DND-41 (cell line): ENCODE data around the gene SIPA1L2.
A peak's percentile ranks its signal among the peaks of the same experiment; 100 is the strongest.

ENCODE experiments used
- ATAC-seq: fragments of 200-7000 bp; cut with Tn5 transposase; 3 replicates; pipeline ENCODE4 v1.9.1; 2021; ENCODE audit warnings: low read depth; ENCODE audit not compliant: insufficient read depth
- DNase-seq: peaks from one replicate; pipeline ENCODE4 v3.0.0-alpha.2; 2020
- H2AFZ ChIP-seq: 2 replicates; pipeline ENCODE4 v1.6.0; 2012; ENCODE audit warnings: low read depth, low read length
- H3K27ac ChIP-seq: 2 replicates; pipeline ENCODE4 v1.5.1; 2012; ENCODE audit warnings: low read length, inconsistent platforms
- H3K27me3 ChIP-seq: fragments of 200-600 bp; sonication (generic); 2 replicates; pipeline ENCODE4 v1.6.0; 2012; ENCODE audit warnings: low read length, mild to moderate bottlenecking, inconsistent platforms; ENCODE audit not compliant: insufficient read depth, poor library complexity
- H3K36me3 ChIP-seq: 2 replicates; pipeline ENCODE4 v1.5.1; 2012; ENCODE audit warnings: low read length, inconsistent platforms; ENCODE audit not compliant: insufficient read depth
- H3K4me1 ChIP-seq: 2 replicates; pipeline ENCODE4 v1.5.1; 2012; ENCODE audit warnings: mild to moderate bottlenecking, low read length; ENCODE audit not compliant: insufficient read depth
- H3K4me2 ChIP-seq: 2 replicates; pipeline ENCODE4 v1.6.0; 2012; ENCODE audit warnings: mild to moderate bottlenecking, moderate library complexity, low read length, inconsistent platforms; ENCODE audit not compliant: insufficient read depth
- H3K4me3 ChIP-seq, 2 experiments: fragments of 200-600 bp in 1 of 2; shearing (Covaris generic) in 1 of 2; 2 replicates each; pipeline ENCODE4 v1.5.1; 2012 to 2016; ENCODE audit warnings: inconsistent platforms in 2 of 2, low read length in 2 of 2, mild to moderate bottlenecking in 2 of 2, low read depth in 1 of 2, moderate library complexity in 1 of 2
- H3K79me2 ChIP-seq: 2 replicates; pipeline ENCODE4 v1.6.0; 2012; ENCODE audit warnings: low read length, inconsistent platforms; ENCODE audit not compliant: insufficient read depth
- H3K9ac ChIP-seq: 2 replicates; pipeline ENCODE4 v1.6.0; 2012; ENCODE audit warnings: low read depth, mild to moderate bottlenecking, inconsistent platforms, low read length, moderate library complexity
- H3K9me3 ChIP-seq: 2 replicates; pipeline ENCODE4 v1.5.1; 2012; ENCODE audit warnings: low read length, moderate library complexity, mild to moderate bottlenecking, inconsistent platforms; ENCODE audit not compliant: insufficient read depth, severe bottlenecking
- H4K20me1 ChIP-seq: 2 replicates; pipeline ENCODE4 v1.6.0; 2012; ENCODE audit warnings: low read length; ENCODE audit not compliant: insufficient read depth
- EZH2 ChIP-seq: IDR thresholded peaks from 3 replicates; pipeline ENCODE4 v1.6.1; 2012; ENCODE audit warnings: borderline replicate concordance, low read depth, mild to moderate bottlenecking, moderate library complexity, low read length, inconsistent platforms; ENCODE audit not compliant: severe bottlenecking
- TF ChIP-seq, protein P1 (sequence below): IDR thresholded peaks from 2 replicates; pipeline ENCODE4 v1.5.1; 2012; ENCODE audit warnings: borderline replicate concordance, low read length, moderate library complexity, mild to moderate bottlenecking; ENCODE audit not compliant: poor library complexity, severe bottlenecking; ENCODE audit errors: extremely low read depth

The SIPA1L2 gene

DNA sequence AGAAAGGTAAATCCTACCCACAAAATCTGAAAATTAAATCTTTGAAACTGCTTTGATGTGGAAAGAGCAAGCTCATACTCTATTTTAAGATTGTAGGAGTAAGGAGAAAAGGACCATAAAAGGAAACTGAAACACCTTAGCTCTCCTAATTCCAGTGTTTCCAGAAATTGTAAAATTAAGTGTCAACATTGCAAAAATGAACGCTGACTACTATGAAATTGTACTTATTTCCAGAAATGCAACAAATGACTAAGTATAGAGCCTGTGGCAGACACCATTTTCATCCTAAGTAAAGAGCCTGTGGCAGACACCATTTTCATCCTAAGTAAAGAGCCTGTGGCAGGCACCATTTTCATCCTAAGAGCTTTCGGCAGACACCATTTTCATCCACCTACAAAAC, 6.9 kb upstream of the SIPA1L2 start:
- no peaks in the 10 kb centered on the region for H3K9me3 ChIP-seq
- no peaks in the 10 kb centered on the region for H3K79me2 ChIP-seq
- H3K4me3 ChIP-seq = no peak overlapping the region
- TF ChIP-seq EZH2 = no peak
- TF ChIP-seq, protein P1, sequence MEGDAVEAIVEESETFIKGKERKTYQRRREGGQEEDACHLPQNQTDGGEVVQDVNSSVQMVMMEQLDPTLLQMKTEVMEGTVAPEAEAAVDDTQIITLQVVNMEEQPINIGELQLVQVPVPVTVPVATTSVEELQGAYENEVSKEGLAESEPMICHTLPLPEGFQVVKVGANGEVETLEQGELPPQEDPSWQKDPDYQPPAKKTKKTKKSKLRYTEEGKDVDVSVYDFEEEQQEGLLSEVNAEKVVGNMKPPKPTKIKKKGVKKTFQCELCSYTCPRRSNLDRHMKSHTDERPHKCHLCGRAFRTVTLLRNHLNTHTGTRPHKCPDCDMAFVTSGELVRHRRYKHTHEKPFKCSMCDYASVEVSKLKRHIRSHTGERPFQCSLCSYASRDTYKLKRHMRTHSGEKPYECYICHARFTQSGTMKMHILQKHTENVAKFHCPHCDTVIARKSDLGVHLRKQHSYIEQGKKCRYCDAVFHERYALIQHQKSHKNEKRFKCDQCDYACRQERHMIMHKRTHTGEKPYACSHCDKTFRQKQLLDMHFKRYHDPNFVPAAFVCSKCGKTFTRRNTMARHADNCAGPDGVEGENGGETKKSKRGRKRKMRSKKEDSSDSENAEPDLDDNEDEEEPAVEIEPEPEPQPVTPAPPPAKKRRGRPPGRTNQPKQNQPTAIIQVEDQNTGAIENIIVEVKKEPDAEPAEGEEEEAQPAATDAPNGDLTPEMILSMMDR = no peak
- H3K27ac ChIP-seq = no peak overlapping the region
- no peaks in the 10 kb centered on the region for H3K4me1 ChIP-seq
- H3K27me3 ChIP-seq = no peaks in the 10 kb centered on the region
- H3K36me3 ChIP-seq = no peaks in the 10 kb centered on the region
- DNase-seq (no peak), ATAC-seq (no peak)
- no peak overlapping the region for H3K9ac ChIP-seq
- H3K4me2 ChIP-seq = no peak overlapping the region
- no peak overlapping the region for H2AFZ ChIP-seq
- H4K20me1 ChIP-seq = no peaks in the 10 kb centered on the region

DNA sequence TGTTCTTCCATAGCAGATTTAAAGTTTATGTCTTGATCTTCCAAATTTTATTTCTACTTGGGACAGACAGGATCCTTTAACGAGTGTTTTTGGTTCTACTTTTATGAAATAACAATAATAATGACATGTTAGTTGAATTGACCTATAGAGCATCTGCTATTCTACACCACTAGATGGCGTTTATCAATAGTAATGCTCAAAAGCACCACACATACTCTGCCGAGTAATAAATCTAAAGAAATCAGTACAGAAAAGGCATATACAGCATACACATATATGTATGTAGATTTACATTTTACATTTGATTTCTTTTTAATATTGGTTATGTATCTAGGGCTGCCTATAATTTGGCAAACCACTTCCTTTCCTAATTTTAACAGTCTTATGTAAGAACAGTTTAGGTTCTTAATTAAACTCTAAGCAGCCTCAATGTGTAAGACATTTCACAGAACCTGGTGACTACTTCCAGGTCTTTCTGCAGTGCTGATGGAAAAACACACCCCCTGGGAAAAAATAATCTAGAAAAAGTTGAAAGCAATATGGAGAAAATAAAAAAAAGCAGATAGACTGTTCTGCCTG, 5.9 kb upstream of the SIPA1L2 start:
- DNase-seq (no peak), ATAC-seq (peak; percentile 95)
- no peaks in the 10 kb centered on the region for H3K79me2 ChIP-seq
- no peak overlapping the region for H3K9ac ChIP-seq
- no peaks in the 10 kb centered on the region for H4K20me1 ChIP-seq
- no peaks in the 10 kb centered on the region for H3K27me3 ChIP-seq
- H3K4me3 ChIP-seq = no peak overlapping the region
- H3K4me2 ChIP-seq = no peak overlapping the region
- peaks cover 6% of the 10 kb centered on the region for H3K4me1 ChIP-seq
- no peak overlapping the region for H3K27ac ChIP-seq
- H3K36me3 ChIP-seq = no peaks in the 10 kb centered on the region
- H2AFZ ChIP-seq = no peak overlapping the region
- TF ChIP-seq, protein P1 = peak; percentile 87
- TF ChIP-seq EZH2 = no peak
- H3K9me3 ChIP-seq = no peaks in the 10 kb centered on the region

GRCh38 chr1:232635279-232635678, 5.3 kb upstream of the SIPA1L2 start:
- Histone ChIP-seq H3K9ac (no peak overlapping the region), H2AFZ (no peak overlapping the region), H3K4me1 (peaks cover 8% of the 10 kb centered on the region), H3K4me2 (no peak overlapping the region), H3K36me3 (no peaks in the 10 kb centered on the region), H3K27me3 (no peaks in the 10 kb centered on the region), H3K79me2 (no peaks in the 10 kb centered on the region), H3K4me3 (no peak overlapping the region), H3K9me3 (no peaks in the 10 kb centered on the region), H3K27ac (no peak overlapping the region), H4K20me1 (no peaks in the 10 kb centered on the region)
- TF ChIP-seq, protein P1 = no peak
- no peak for TF ChIP-seq EZH2
- no peak for ATAC-seq
- DNase-seq = no peak

DNA sequence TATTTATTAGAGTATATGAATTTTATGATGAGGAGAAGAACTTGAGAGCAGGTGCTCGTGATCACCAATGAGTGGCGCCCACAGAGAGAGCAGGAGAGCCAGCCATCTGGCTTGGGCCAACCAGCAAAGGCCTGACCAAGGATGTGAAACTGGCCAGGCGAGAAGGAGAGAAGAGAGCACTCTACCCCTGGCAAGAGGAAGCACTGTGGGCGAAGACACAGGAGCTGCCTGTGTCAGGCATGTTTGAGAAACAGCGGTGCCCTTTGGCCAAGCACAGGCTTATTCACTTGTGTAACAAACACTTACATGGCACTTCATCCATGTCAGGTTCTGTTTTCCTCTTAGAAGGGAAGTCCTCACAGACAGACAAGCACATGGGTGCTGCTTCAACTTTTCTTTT, 4.2 kb upstream of the SIPA1L2 start:
- H3K4me2 ChIP-seq = no peak overlapping the region
- no peaks in the 10 kb centered on the region for H4K20me1 ChIP-seq
- no peak overlapping the region for H3K9ac ChIP-seq
- H3K4me1 ChIP-seq = peaks cover 12% of the 10 kb centered on the region
- no peaks in the 10 kb centered on the region for H3K79me2 ChIP-seq
- no peak overlapping the region for H2AFZ ChIP-seq
- DNase-seq (no peak), ATAC-seq (no peak)
- no peak overlapping the region for H3K27ac ChIP-seq
- H3K4me3 ChIP-seq = no peak overlapping the region
- TF ChIP-seq EZH2 = no peak
- TF ChIP-seq, protein P1 = no peak
- no peaks in the 10 kb centered on the region for H3K9me3 ChIP-seq
- no peaks in the 10 kb centered on the region for H3K36me3 ChIP-seq
- H3K27me3 ChIP-seq = no peaks in the 10 kb centered on the region
